GM12891 (cell line): Measurements from ENCODE around the gene SLC7A9.

Experiments used
- POLR2A ChIP-seq: IDR thresholded peaks from 2 replicates; pipeline ENCODE4 v1.6.1; 2011; ENCODE audit warnings: low read depth, low read length, control low read depth
- POLR2AphosphoS5 ChIP-seq: IDR thresholded peaks from 2 replicates; pipeline ENCODE4 v1.6.1; 2011; ENCODE audit warnings: low read depth, low read length, control low read depth

GRCh38 chr19:32858155-32858554 lies 11.4 kb downstream of the SLC7A9 start:
- TF ChIP-seq POLR2AphosphoS5 (no peak), POLR2A (no peak)
